Myocyte (in vitro differentiated cells): ENCODE measurements around the gene ABCA6. TPM values are rescaled to one million over a fixed set of nuclear protein-coding genes. Genes with fewer than 3 reads are reported as not detected.
"Not testable (repeated sequence)": the region's sequence is repeated elsewhere in the genome, so short reads cannot be mapped to it uniquely, and the experiment has no call there.

ENCODE experiments used
- DNase-seq: peaks from one replicate; pipeline ENCODE4 v3.0.0-alpha.2; 2012; ENCODE audit warnings: low read depth
- total RNA-seq: library from RNA; depleted of rRNA; stranded (reverse); fragments of >200 nt; gene quantifications from 2 replicates; pipeline ENCODE4 v1.2.3, GENCODE V29; 2014

ABCA6 gene
- total RNA-seq, 1 donor from 2014 or later, result under 0.01 TPM

DNA sequence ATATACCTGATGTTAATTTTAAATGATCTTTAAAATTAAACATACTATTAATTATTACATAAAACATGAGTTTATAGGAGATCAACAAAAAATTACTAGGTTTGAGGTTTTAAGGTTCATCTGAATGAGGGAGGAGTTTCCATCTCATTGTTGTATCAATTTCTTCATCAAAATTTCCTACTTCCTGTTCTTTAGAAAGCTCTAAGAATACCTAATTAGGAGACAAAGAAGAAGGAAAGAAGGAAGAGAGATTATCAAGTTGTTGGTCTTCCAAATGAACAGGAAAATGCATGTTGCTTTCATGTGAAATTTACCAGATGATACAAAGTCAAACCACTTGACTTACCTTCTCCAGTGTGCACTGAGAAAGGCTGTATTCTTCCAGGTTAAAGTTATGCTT, 62.8 kb downstream of the ABCA6 start:
- DNase-seq, result no peak

DNA sequence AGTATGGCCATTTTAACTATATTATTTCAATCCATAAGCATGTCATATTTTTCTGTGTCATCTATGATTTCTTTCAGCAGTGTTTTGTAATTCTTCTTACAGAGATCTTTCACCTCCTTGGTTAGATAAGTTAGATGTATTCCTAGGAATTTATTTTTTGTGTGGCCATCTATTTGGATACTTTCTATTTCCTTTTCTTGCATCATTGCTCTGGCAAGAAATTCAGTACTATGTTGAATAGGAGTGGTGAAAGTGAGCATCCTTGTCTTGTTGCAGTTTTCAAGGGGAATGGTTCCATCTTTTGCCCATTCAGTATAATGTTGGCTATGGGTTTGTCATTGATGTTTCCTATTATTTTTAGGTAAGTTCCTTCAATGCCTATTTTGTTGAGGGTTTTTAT, 65.9 kb downstream of the ABCA6 start:
- DNase-seq, result no peak

DNA sequence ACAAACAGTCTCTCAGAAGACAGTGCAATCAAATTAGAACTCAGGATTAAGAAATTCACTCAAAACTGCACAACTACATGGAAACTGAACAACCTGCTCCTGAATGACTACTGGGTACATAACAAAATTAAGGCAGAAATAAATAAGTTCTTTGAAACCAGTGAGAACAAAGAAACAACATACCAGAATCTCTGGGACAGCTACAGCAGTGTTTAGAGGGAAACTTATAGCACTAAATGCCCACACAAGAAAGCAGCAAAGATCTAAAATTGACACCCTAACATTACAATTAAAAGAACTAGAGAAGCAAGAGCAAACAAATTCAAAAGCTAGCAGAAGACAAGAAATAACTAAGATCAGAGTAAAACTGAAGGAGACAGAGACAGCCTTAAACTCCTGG, 68.3 kb downstream of the ABCA6 start:
- not testable (repeated sequence) for DNase-seq

DNA sequence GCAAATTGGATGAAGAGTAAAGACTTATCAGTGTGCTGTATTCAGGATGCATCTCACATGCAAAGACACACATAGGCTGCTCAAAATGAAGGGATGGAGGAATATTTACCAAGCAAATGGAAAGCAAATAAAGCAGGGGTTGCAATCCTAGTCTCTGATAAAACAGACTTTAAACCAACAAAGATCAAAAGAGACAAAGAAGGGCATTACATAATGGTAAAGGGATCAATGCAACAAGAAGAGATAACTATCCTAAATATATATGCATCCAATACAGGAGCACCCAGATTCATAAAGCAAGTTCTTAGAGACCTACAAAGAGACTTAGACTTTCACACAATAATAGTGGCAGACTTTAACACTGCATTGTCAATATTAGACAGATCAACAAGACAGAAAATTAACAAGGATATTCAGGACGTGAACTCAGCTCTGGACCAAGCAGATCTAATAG, 68.9 kb downstream of the ABCA6 start:
- not testable (repeated sequence) for DNase-seq

DNA sequence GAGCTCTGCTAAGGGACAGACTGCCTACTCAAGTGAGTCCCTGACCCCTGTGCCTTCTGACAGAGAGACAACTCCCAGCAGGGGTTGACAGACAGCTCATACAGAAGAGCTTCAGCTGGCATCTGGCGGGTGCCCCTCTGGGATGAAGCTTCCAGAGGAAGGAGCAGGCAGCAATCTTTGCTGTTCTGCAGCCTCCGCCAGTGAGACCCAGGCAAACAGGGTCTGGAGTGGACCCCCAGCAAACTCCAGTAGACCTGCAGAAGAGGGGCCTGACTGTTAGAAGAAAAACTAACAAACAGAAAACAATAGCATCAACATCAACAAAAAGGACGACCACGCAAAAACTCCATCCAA, 70.5 kb downstream of the ABCA6 start:
- not testable (repeated sequence) for DNase-seq

GRCh38 chr17:69070378-69071232, 71.1 kb downstream of the ABCA6 start:
- not testable (repeated sequence) for DNase-seq

- DNase-seq, result no peak
Measured at GRCh38 chr17:69069226-69069750, 72.4 kb downstream of the ABCA6 start.

GRCh38 chr17:69067274-69068047, 74.2 kb downstream of the ABCA6 start:
- no peak for DNase-seq

- no peak for DNase-seq
Measured at GRCh38 chr17:69066482-69066881, 75.2 kb downstream of the ABCA6 start.

- DNase-seq, result no peak
Measured at GRCh38 chr17:69065113-69065512, 76.6 kb downstream of the ABCA6 start.

DNA sequence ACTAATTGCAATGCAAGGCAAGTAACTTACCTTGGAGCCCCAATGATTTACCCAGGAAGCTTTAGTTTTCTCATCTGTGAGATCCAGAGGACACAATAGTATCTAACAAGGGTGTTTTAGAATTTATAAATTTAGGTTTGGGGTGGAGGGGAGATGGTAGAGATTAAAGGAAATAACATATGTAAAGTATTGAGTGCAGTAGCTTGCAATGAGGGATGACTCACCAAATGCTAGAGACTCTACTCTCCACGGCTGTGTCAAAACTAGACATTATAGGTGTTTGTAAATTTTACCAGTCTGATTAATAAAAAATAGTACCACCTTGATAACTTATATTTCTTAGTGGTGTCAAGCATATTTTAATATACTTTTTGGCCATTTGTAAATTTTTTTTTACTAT, 77.2 kb downstream of the ABCA6 start:
- DNase-seq, result no peak

DNA sequence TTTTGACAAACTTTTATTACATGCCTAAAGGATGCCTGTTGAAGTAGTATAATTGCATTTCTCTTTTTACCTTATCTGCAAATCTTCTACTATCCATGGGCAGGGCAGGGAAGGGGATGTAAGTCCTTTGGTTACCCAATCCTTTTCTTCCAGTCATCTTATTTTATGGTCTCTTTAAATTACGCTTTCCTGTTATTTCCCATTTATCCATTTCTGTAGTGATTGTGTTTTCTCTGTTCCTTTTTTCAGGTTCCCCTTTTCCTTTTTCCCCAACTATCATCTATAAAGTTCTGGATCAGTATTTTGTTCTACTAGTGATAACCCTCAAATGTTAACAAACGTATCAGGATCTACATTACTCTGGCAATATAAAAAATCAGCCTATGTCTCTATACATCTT, 77.7 kb downstream of the ABCA6 start:
- DNase-seq, result no peak

- DNase-seq, result no peak
Measured at GRCh38 chr17:69062860-69063581, 78.7 kb downstream of the ABCA6 start.

- DNase-seq, result no peak
Measured at GRCh38 chr17:69061721-69062556, 79.8 kb downstream of the ABCA6 start.

- DNase-seq, result peak; percentile 42
Measured at GRCh38 chr17:69060822-69061221, 80.9 kb downstream of the ABCA6 start, which contains the start of gene ABCA9. Gene ABCA9, minus strand, starts transcription at chr17:69060927. Its CDS starts 9,801 bp downstream, at chr17:69051126.

DNA sequence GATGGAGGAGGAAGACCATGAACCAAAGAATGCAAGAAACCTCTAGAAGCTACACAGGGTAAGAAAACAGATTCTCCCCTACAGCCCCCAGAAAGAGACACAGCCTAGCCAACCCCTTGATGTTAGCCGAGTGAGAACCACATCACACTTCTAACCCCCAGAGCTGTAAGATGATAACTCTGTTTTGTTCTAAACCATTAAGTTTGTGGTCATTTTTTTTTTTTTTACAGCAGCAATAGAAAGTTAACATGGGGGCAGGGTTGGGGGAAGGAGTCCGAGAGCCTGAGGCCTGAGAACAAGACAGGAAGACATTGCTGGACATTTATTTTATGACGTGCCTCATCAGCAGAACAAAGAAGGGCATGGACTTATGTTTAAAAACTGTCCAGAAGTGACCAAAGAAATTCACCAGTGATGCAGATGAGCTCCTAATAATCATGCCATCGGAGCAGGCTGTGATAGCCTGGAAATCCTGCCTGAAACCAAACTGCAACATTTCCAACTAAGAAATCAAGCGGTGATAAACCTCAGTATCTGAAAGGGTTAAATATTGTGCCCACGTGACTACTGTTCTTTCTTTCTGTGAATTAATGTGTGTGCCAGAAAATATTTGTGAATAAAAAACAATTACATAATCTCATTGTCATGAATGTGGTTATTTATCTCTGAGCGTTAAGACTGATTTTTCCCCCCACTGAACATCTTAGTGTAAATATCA, 82.1 kb downstream of the ABCA6 start:
- DNase-seq, result no peak

DNA sequence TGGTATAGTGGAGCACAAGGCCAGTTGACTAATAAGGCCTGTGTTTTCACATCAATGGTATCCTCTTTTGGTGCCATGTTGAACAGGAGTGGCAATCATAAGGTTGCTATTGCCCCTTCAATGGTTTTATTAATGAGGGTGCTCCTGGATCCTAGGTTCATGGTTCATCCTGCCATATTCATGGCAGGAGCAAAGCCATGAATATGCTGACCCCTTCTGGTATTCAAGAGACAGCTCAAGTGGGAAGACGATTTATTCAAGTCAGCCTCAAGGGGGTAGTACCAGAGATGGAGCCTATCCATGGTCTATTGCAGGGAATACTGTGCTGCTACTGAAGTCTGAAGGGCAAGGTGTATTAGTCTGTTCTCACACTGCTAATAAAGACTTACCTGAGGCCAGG, 83.5 kb downstream of the ABCA6 start:
- no peak for DNase-seq

DNA sequence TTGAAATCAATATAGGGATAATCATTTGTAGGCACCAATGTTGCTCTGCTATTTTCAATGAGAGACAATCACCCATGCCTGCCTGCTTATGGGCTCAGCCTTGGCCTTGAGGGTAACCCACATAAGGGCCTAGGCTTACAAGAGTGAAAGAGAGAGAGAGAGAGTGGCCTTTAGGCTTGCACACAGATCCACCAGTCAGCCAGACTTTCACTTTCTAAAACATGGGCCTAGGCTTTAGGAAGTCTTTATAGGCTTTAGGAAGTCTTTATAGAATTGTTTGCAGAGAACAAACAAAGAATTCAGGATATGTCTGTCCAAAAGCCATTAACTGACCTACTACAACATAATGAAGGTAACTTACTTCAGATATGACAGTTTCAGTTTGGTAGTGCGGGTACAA, 84.4 kb downstream of the ABCA6 start:
- no peak for DNase-seq

- no peak for DNase-seq
Measured at GRCh38 chr17:69056179-69056823, 85.4 kb downstream of the ABCA6 start.
